ENCODE results near the gene PLCH1. TPM values are rescaled to one million over a fixed set of nuclear protein-coding genes. Genes with fewer than 3 reads are reported as not detected.

PLCH1 gene
- total RNA-seq, 1 donor from 2014 or later: 10.9 TPM

DNA sequence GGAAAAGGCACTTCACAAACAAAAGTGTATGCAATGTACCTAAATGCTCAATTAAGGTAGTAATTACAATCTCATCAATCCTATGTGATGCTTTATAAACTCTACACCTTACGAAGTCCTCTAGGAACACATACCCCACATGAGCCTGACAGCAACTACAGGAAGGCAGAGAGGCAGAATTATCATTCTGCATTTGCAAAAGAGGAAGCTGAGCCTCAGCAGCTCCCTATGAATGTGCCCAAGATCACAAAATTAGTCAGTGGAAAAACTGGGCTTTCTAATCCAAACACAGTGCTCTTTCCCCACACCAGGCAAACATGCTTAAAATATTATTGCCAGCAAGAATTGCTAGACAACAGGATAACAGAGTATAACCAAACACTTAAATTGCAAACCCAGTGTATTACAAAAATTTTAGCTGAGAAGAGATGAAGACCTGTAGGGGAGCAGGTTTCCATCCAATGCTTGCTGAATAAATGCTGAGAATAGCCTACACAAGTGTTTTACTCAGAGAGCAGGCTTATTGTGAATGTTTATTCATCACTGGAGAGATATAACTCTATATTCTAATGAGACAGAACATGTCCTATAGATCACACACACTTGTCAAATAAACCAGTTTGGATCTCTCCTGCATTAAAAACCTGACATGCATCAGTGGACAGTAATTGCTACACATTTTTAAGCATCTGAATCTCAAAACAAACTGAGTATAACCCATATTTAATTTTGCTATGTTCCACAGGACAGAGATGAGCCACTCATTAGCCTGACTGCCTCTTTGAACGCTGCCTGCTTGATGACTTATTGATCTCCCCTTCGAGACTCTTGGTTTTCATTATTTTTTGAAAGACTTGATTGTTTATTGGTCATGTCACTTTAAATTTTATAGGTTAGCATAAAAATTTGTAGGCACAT is 62.2 kb downstream of the PLCH1 start:
- no peak for DNase-seq

DNA sequence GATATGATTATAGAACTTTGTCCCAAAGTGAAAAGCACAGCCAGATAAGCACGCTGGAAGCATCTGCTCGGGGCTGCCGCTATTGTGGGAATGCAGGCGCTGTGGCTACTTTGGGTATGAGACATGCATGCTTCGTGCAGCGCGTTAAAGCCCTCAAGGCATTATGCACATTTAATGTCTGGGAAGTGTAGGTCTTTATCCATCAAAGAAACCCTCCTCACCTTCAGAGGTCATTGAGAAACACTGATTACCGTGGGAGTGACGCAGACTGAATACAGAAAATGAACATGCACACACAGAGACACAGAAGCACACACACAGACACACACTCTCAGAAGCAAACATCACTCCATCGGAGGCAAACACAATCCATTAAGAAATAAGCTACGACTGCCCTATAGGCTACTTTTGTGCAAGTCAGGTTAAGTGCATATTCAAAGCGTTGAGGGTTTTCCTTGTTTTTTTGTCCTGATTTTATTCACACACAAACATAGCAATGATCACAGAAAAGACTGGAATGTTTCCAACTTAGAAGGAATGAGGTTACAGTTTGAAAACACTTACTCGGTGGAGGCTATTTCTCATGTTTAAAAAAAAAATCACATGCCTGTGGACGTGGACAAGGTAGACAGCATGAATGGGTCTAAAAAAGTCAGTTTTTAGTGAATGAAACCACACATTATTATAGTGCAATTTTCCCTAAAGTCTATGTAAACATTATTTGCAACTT is 68.5 kb downstream of the PLCH1 start:
- DNase-seq: peak; percentile 36

DNA sequence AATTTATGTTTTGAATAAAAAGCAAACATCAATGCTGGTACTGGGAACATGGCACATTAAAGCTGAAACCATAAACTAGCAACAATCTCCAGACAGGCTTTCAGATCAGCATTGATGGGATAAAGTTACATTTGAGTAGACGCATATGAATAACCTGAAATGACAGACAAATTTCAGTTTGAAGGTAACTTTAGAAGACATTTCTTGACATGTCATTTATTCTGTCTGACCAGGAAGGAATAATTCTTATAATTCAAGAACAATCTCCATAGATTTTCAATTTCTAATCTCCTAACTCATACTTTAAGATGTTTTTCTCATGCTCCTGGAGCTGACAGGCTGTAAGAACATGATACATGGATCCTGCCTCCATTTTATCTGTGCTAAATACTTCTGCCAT is 69.8 kb downstream of the PLCH1 start:
- DNase-seq: no peak

DNA sequence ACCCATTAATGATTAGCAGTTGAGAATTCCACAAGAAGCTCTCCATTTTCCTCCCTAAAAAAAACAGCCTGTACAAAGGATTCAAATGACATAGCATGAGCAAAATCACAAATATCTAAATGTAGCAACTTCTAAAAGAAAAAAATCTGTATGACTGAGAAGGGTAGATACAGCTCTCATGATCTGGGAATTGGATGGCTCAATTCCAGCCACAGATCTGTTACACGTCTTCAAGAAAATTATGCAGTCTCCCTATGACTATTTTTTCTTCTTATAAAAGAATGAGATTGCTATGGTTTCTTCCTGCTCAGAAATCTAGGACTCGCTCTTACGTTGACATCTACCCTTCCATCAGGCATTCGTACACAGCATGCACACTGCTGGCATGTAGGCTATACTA is 71.5 kb downstream of the PLCH1 start:
- DNase-seq: no peak

DNA sequence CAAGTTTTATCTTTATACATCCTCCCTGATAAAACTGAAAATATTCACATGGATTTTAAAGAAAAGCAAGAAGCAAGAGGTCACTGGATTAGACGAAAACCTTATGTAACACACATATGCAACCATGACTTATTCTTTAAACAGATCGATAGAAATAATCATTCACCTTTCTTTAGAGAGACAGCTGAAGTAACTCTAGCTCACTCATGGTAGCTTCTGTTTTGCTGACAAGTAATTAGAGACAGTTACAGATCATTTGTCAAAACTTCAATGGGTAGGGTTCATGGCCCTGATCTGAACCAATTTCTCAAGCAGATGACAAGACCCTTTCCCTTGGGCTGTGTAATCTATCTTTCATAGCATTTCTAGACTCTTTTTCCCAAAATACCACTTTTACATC is 74.5 kb downstream of the PLCH1 start:
- no peak for DNase-seq

DNA sequence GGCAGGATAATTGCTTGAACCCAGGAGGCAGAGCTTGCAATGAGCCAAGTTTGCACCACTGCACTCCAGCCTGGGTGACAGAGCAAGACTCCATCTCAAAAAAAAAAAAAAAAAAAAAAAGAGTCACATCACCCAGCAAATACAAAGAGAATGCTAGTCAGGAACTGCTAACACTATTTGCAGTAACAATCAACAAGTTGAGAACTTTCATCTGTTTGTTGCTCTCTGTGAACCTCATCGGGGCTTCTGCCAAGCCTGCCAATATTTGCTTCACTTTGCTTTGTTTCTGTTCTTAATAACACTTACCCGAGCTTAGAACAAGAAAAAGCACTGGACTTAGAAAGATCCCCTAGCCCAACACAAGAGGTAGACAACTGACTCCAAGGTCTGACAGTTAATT is 76.9 kb downstream of the PLCH1 start:
- no peak for DNase-seq

DNA sequence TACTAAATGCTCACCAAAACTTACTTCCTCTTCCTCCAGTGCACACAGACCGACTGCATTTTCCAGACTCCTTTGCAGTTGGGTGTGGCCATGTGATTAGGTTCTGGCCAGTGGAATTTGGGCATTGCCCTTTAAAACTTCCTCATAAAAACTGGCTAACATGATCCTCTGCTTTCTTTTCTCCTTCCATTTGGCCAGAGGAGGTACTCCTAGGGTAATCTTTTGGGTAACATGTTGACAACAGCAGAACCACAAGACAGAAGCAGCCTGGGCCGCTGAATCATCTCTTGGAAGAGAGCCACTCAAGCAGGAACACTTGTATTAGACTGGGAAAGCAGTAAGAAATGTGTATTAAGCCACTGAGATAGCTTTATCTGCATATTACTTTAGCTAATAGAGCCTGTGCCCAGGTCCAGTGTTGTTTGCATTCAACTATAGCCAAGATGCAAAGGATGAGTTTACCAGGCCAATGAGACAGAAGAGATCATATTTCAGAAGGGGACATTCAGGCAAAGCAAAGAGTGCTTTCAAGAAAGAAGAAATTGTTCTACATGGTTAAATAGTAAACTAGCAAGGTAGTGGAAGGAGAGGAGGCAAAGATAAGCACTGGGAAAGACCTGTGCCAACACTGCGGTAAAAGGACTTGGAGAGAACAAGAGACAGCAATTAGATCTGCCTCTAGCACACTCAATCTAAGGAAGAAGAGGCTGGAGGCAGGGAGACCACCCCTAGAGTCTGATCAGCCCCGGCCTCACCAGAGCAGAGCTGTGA is 79.8 kb downstream of the PLCH1 start:
- peak; percentile 2 for DNase-seq

DNA sequence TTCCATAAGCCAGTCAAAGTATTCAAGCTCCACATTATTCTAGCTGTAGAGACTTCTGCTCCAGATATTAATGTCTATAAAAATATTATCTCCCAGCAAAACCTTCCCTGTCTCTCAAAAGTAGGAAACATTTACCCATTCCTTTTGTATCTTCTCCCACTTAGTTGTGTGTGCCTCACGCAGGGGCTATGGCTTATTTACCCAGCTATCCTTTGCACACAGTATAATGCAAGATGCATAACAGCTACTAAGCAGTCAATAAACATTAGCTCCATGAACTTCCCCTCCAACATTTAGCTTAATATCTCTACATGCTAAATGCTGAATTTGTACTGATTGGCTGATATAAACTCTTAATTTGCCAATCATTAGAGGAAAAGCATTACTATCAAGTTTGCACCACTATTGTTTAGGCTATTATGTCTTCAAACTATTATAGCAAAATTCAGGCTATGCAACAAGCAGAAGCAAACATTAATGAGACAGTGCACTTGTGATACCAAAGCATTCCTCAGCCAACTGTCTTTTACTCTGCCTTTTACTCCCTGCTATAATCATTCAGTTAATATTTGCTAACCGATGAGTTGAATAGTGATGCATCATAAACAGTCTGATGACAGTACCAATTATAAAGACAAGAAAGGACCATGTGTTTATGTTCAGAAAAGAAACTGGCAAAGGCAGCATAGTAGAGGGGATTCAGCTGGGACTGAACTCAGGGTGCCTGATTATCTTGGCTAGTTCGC is 81.2 kb downstream of the PLCH1 start:
- DNase-seq: no peak

DNA sequence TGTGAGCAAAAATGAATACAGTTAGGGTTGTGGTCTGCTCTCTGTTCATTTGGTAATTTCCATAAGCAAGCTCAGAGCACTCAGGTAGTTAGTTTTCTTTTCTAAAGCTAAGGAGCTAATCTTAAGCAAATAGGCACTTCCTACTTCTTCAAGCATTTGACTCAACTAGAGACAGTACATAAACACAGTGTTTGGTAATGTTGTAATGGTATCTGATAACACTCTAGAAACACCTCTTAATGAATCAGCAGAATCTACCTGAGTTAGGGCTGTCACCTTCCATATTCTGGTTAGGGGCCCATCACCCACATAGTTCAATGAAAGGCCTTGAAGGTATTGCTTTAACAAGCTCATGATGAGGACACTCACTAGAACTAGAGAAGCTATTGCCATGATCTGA is 83.1 kb downstream of the PLCH1 start:
- no peak for DNase-seq

DNA sequence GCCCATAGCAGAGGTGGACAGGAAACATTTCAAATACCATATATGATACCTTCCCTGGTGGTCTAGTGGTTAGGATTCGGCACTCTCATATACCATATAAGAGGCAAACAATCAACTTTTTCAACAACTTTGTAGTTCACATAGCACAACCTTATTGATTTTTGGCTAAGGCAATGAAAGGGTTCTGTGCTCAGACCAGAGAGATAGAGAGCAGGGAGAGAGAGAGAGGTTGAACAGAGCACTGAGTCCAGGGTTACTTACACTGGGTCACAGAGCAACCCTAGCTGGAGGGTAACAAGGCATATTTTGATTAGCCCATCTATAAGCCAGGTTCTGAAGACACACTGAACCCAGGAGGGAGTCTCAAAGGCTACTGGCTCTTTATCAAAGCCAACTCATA is 83.8 kb downstream of the PLCH1 start:
- DNase-seq: no peak

DNA sequence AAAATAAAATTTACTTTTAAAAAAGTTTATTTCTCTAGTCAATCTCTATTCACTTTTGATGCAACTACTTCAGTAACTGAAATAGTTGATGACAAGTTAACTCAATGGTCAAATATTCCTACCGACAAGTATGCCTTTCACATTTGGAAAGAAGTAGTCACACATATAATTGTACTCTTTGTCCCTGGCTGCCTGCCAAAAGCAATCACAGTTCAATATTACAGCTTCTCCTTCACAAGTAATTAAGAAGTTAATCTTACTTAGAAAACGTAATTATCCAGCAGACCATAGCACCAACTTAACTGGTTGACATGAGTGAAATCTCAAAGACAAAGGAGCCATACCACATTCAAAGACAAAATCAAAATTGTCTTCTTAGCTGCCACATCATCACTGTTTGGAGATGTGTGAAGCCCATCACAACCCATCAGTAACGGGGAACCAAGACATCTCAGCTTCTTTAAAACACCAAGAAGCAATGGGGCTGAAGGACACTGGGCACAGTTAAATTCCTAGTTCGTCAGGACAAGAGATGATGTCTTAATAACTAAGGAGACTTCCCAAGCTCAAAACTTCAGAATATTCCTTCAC is 86.1 kb downstream of the PLCH1 start:
- no peak for DNase-seq

DNA sequence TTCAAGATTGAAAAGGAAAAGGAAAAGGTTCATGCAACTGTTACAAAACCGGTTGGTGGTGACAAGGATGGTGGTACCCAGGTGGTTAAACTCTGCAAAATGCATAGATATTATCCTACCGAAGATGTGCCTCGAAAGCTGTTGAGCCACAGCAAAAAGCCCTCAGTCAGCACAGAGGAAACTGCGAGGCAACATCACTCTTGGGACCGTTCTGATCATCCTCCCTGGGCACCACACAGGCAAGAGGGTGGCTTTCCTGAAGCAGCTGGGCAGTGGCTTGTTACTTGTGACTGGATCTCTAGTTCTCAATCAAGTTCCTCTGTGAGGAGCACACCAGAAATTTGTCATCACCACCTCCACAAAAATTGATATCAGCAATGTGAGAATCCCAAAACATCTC is 86.9 kb downstream of the PLCH1 start:
- DNase-seq: no peak

DNA sequence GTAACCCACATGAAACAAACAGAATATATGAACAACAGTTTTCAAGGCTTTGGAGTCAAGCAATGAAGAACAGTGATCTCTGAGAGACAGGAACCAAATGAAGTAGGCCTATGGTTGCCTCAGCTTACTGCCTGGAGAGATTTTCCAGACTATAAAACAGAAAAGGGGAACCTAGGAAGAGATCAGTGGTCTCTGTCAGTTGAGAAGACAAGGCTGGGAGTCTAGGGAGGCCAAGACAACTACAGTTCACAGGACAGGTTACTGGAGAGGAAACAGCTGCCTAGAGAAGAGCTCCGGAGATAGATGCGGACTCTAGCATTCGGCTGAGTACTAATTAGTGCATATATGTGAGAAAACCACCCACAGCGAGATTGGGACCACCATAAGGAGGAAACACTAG is 87.7 kb downstream of the PLCH1 start:
- no peak for DNase-seq

DNA sequence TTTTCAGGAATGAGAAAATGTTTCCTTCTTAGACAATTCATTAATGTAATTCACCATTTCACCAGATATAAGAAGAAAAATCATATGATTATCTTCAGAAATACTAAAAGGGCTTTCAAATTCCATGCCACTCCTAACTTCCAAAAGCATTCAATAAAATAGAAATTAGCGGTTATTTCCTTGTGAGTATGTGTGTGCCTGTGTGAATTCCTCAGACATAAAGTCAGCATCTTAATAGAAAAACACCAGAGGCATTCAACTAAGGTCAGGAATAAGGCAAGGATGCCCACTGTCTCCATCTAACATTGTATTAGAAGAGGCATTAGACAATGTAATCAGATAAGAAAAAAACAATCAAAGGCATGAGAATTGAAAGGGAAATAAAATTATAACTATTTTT is 88.4 kb downstream of the PLCH1 start:
- DNase-seq: no peak

DNA sequence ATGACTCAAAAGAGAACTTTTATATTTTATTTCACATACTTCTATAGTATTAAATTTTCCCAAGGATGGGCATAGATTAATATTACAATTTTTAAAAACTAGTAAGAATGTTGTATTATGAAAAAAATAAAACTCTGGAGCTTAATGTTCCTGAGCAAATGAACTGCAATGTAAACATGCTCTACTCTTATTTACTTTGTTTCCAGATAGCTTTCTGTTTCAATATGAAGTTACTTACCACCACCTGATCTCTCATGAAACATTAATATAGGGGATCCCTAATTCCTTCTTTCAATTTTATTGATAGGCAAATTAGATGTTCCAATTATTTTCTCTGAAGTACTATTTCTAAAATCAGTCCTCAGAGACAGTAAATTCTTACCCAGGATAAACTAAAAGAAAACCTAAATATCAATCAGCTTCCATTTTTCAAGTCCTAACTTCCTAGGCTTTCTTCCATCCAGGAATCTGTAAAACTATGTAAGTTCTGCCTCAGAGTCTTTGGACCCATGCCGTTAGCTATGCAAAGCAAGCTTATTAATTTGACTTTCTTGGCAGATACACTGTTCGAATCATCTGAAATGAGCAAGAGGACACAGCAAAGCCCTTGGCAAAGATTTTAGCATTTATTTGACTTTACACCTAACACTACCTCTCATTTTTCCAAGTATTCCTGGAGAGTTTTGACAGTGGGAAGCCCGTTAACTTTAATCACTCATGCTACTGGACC is 93.2 kb downstream of the PLCH1 start:
- DNase-seq: no peak

DNA sequence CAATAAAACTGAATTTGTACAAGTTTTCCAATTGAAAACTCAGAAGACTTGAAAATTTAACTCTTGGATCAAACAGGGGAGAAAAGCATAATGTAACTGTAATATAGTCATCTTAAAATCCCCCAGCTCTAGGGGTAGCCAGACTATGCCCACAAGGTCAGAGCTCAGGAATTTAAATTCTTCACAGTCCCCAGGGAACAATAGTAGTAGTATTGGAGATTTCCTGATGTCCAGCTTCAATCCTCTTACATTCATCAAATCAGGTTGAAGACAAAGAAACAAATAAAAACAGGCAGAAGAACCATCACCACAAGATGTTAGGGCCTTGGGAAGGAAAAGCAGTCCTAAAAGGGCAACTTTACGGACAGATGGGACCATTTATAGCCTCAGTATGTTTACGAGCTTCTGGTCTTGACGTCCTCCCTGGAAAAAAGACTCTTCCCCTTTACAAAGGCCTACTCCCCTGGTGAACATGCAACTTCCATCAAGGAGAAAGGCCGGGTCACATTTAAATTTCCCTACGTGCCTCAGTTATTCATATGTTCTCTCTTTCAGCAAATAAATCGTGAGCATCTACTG is 96.8 kb downstream of the PLCH1 start:
- no peak for DNase-seq

DNA sequence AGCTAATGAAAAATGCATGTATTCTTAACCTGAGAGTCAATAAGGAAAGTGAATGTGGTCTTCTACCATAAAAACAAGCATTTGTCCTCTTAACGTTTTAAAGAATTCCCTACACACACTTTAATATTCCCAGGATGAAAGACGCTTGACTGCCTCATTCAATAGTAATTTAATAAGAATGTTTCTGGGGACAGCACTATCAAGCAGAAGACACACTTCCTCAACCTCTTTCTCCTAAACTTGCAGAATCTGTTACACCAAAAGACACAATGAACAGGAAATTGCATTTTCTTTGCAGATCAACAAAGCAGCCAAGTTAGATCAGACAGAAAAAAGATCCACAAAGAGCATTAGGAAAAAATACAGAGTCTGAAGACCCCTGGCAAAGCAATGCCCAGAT is 97.7 kb downstream of the PLCH1 start:
- no peak for DNase-seq

DNA sequence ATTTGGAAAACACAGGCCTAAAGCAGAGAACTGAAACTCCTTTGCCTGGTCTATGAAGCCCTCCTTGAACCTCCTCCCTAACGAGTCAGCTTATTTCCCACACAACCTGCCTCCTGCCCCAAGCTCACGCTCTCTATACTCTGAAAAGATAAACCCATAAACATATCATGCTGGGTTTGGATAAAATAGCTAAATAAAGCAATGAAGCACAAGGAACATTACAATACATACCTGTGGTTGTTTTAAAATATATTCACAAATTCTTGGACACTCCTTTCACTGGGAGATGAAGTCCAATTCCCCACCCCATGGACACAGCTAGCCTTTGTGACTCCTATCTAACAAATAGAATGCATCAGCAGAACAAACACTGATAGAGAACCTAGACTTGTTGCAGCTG is 98.2 kb downstream of the PLCH1 start:
- DNase-seq: no peak

DNA sequence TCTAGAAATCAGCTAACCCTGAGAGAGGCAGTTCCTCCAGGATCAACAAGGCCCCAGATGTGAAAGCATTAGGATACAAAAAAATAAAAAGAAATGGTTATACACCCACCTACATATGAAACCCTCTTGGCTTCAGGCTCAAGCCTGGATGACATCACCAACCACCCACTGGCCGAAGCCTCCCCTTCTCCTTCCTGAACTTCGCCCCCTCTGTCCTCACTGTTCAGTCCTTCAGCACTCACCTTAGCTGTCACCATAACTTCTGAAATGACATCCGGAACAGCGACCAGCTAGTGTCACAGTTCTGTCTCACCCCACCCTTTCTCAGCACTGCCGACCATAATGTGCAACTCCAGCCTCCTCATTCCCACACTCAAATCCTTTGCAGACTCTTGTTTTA is 98.7 kb downstream of the PLCH1 start:
- DNase-seq: no peak

DNA sequence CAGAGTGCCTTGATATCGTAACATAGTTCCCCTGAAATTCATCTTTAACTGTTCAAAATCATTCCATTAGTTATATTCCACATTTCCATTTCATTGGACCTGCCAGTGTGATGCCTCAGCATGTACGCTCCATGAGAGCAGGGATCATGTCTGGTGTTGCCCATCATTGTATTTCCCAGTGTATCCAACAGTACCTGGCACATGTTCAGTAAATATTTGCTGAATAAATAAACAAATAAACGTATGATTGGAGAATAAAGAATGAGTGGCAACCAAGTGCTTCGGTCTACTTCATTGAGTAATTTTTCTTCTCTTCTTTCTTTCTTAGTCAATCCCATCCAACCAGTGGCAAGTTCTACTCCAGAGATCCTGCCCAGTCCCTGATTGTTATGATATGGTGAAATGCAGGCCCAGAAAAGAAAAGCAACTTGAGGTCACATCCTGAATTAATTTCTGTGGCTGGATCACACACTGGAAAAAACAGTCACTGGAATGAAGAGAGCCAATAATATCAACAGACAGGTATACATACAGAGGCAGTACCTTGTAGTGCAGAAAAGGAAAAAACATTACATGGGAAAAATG is 101.2 kb downstream of the PLCH1 start:
- DNase-seq: no peak
